Measurements from ENCODE around the gene HELZ2.

DNA sequence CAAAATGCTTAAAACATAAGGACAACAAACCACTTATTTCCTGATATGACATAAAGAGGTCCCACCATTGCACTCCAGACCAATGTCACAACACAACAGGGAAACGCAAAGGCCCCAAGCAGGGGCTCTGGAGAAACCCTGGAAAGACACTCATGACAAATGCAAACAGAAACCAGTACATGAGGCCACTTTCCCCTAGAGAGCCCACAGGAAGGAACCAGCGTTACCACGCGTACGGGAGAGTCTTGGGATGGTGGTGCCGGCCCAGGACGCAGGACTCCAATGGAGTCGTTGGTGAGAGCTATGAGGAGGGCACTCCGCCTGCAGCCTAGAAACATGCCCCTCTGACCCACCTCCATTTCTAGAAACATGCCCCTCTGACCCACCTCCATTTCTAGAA is 32.6 kb upstream of the HELZ2 start:
- TF ChIP-seq CTCF (IDR thresholded peaks at IDR 0.05): no peak
- no peak for TF ChIP-seq POLR2A (IDR thresholded peaks at IDR 0.05)
